K562 (cell line): ENCODE data around the gene GRAMD4. TPM values are rescaled to one million over a fixed set of nuclear protein-coding genes. Genes with fewer than 3 reads are reported as not detected.

Experiments
- ATAC-seq: fragments of 200-7000 bp; cut with Tn5 transposase; 3 replicates; pipeline ENCODE4 v1.9.1; 2020; ENCODE audit warnings: moderate library complexity
- BruUV-seq: library from RNA; stranded (reverse); fragments of 400-500 nt; replicated peaks from 2 replicates; lab custom pipeline; 2021; lab: Mats Ljungman, UMichigan
- CTCF ChIA-PET: fragments of 300-600 bp; formaldehyde crosslinking; extraction: SDS; loops from one replicate; lab custom pipeline; 2021; ENCODE audit warnings: low intra/inter-chr PET ratio; lab: Yijun Ruan, JAX
- POLR2A ChIA-PET: fragments of 300-600, 350-650 bp; sonication (Branson Sonifier 250); formaldehyde crosslinking; extraction: SDS; loops from one replicate; lab custom pipeline; 2021; ENCODE audit warnings: antibody characterized with exemption, inconsistent platforms; lab: Yijun Ruan, JAX
- DNase-seq, 4 experiments: peaks; one replicate each; pipeline versions ENCODE4 v3.0.0 to v3.0.0-alpha.2; 2011 to 2018; ENCODE audit warnings: low spot score in 3 of 4, mixed read lengths in 3 of 4; ENCODE audit errors: extremely low read depth in 1 of 4
- FAIRE-seq: peaks from 2 replicates; lab custom pipeline; 2011; peaks lifted over from hg19 to GRCh38; lab: Jason Lieb, UNC
- H2AFZ ChIP-seq: 2 replicates; pipeline ENCODE4 v1.6.0; 2011; ENCODE audit warnings: low read depth, low read length, control low read depth, inconsistent platforms
- H3K27ac ChIP-seq: fragments of 200-600 bp; 3 replicates; pipeline ENCODE4 v1.8.0; 2011; ENCODE audit warnings: low read depth, mild to moderate bottlenecking, control low read depth, inconsistent platforms, low read length, moderate library complexity, mixed read lengths; ENCODE audit errors: extremely low read depth
- H3K27me3 ChIP-seq, 2 experiments: fragments of 300-600 bp in 1 of 2; 2 replicates in 1 of 2; 3 replicates in 1 of 2; pipeline versions ENCODE4 v1.6.0 to v1.8.0; 2011; ENCODE audit warnings: inconsistent platforms in 2 of 2, low read length in 2 of 2, mild to moderate bottlenecking in 1 of 2, mixed read lengths in 1 of 2, moderate library complexity in 1 of 2; ENCODE audit not compliant: control insufficient read depth in 2 of 2, insufficient read depth in 2 of 2
- H3K36me3 ChIP-seq: fragments of 300-600 bp; 3 replicates; pipeline ENCODE4 v1.8.0; 2011; ENCODE audit warnings: mild to moderate bottlenecking, low read length, inconsistent platforms; ENCODE audit not compliant: control insufficient read depth, insufficient read depth
- H3K4me1 ChIP-seq, 2 experiments: fragments of 200-600 bp in 1 of 2; replicated peaks in 1 of 2; 2 replicates in 1 of 2; 3 replicates in 1 of 2; pipeline versions ENCODE4 v1.5.1 to v1.8.0; 2011; ENCODE audit warnings: inconsistent platforms in 2 of 2, low read length in 2 of 2, mild to moderate bottlenecking in 1 of 2, mixed read lengths in 1 of 2, moderate library complexity in 1 of 2; ENCODE audit not compliant: control insufficient read depth in 2 of 2, insufficient read depth in 2 of 2
- H3K4me2 ChIP-seq: 2 replicates; pipeline ENCODE4 v1.6.1; 2011; ENCODE audit warnings: low read length, control low read depth, inconsistent platforms, mixed read lengths; ENCODE audit not compliant: insufficient read depth
- H3K4me3 ChIP-seq: fragments of 200-600 bp; sonication (generic), shearing (Covaris generic); 2 replicates; pipeline ENCODE4 v1.5.1; 2016; ENCODE audit warnings: control low read depth, inconsistent platforms
- H3K79me2 ChIP-seq: fragments of 200-600 bp; 3 replicates; pipeline ENCODE4 v1.8.0; 2011; ENCODE audit warnings: low read length, inconsistent platforms; ENCODE audit not compliant: control insufficient read depth, insufficient read depth
- H3K9ac ChIP-seq, 2 experiments: 2 replicates each; pipeline versions ENCODE4 v1.6.0 to v1.6.1; 2011; ENCODE audit warnings: low read depth in 2 of 2, low read length in 2 of 2, control low read depth in 1 of 2, inconsistent platforms in 1 of 2, mild to moderate bottlenecking in 1 of 2, mixed read lengths in 1 of 2; ENCODE audit not compliant: insufficient read depth in 1 of 2
- H3K9me1 ChIP-seq: one replicate; pipeline ENCODE4 v1.6.0; 2011; ENCODE audit warnings: inconsistent platforms, mild to moderate bottlenecking, low read length, moderate library complexity; ENCODE audit not compliant: control insufficient read depth, insufficient read depth
- H3K9me3 ChIP-seq: replicated peaks from 2 replicates; pipeline ENCODE4 v1.5.1; 2011; ENCODE audit warnings: low read depth, low read length, inconsistent platforms; ENCODE audit not compliant: control insufficient read depth, insufficient read depth
- H4K20me1 ChIP-seq: replicated peaks from 2 replicates; pipeline ENCODE4 v1.6.1; 2011; ENCODE audit warnings: low read length, inconsistent platforms, mixed read lengths; ENCODE audit not compliant: control insufficient read depth, insufficient read depth
- HBP1 ChIP-seq: fragments of 450-650 bp; formaldehyde crosslinking; IDR thresholded peaks from 2 replicates; pipeline ENCODE4 v1.4.0; 2022; ENCODE audit warnings: missing genetic modification characterization
- PHB ChIP-seq: fragments of 250-450 bp; sonication (Bioruptor Pico); IDR thresholded peaks from 2 replicates; pipeline ENCODE4 v1.5.0; 2021
- RCOR1 ChIP-seq, 2 experiments: IDR thresholded peaks; 2 replicates each; pipeline ENCODE4 v1.6.1; 2012; ENCODE audit warnings: low read depth in 2 of 2, low read length in 2 of 2, borderline replicate concordance in 1 of 2, improper control_type of control experiment in 1 of 2
- ZBTB17 ChIP-seq: fragments of 450-650 bp; formaldehyde crosslinking; IDR thresholded peaks from 2 replicates; pipeline ENCODE4 v1.4.0; 2020; ENCODE audit warnings: mild to moderate bottlenecking
- ZKSCAN1 ChIP-seq: fragments of 150-350 bp; IDR thresholded peaks from 2 replicates; pipeline ENCODE4 v1.6.1; 2016; ENCODE audit warnings: low read depth, low read length
- ZNF551 ChIP-seq: fragments of 250-450 bp; sonication (Bioruptor Pico); IDR thresholded peaks from 2 replicates; pipeline ENCODE4 v1.5.0; 2021; ENCODE audit warnings: mild to moderate bottlenecking, moderate library complexity
- ZNF696 ChIP-seq: fragments of 250-450 bp; sonication (Bioruptor Pico); conservative IDR thresholded peaks from 2 replicates; pipeline ENCODE4 v1.4.0; 2020; ENCODE audit warnings: mild to moderate bottlenecking, moderate library complexity
- WGBS: fragments of 100-300 bp; shearing (Covaris generic); methylation state at CpG from one replicate; pipeline ENCODE4 v1.1.6; 2016; ENCODE audit warnings: low coverage, mixed read lengths; ENCODE audit not compliant: insufficient coverage; ENCODE audit errors: missing lambda C conversion rate; 5-methylcytosine and 5-hydroxymethylcytosine counted together
- in situ Hi-C: fragments of 300-500 bp; cut with MboI; formaldehyde crosslinking; loops from 4 replicates; pipeline ENCODE4 v1.15.0; 2018; ENCODE audit warnings: inconsistent platforms, mixed read lengths
- intact Hi-C: fragments of 100-400 bp; cut with micrococcal nuclease; formaldehyde crosslinking; loops from 2 replicates; pipeline ENCODE4 v1.14.2; 2022
- polyA plus RNA-seq, 8 experiments: library from polyadenylated mRNA; depleted of rRNA in 4 of 8; stranded (reverse) in 5 of 8; unstranded in 3 of 8; fragments of >200 nt; fragmentation: Nextera tagmentation in 2 of 8; fragmentation: Illumina TruSeq in 1 of 8; extraction: Ambion mirVana in 2 of 8; extraction: Trizol in 1 of 8; gene quantifications; 2 replicates each; pipeline versions ENCODE4 v1.2.1 to v1.2.3, GENCODE V29; 2011 to 2014; ENCODE audit warnings: inconsistent platforms in 1 of 8, missing spikeins in 1 of 8
- total RNA-seq, 7 experiments: library from RNA; depleted of rRNA in 6 of 7; stranded (reverse); fragments of >200 nt in 6 of 7; fragmentation: Illumina TruSeq in 2 of 7; extraction: Trizol in 2 of 7; gene quantifications; 2 replicates each; pipeline versions ENCODE4 v1.2.1 to v1.2.3, GENCODE V29; 2011 to 2021; ENCODE audit warnings: low replicate concordance in 1 of 7

Gene GRAMD4
- total and polyA plus RNA-seq, 9 of the 15 experiments (the other 6 are each of a cell fraction or from before 2014, with no cell fraction given) = 0.18 to 44.8 (median 18.6) TPM

- WGBS = 96% methylated on average over 4 of the region's 29 CpGs
- no peaks in the 10 kb centered on the region for H3K36me3 ChIP-seq
- no peak for ATAC-seq
- peaks cover 1% of the 10 kb centered on the region; the same call in 1 of the 2 replicates for H3K9me3 ChIP-seq
- H3K4me2 ChIP-seq = no peak overlapping the region
- intact Hi-C loops = no loop called here
- in situ Hi-C loops = no loop called here
- TF ChIP-seq ZKSCAN1 (no peak), ZNF551 (CRISPR knock-in tag) (no peak), ZNF696 (CRISPR knock-in tag) (no peak), RCOR1 (IDR thresholded peaks at IDR 0.05; ENCODE audit: borderline replicate concordance in 1 of 2, low read depth in 2 of 2, low read length in 2 of 2) (no peak), PHB (no peak), ZBTB17 (CRISPR knock-in tag) (no peak), HBP1 (CRISPR knock-in tag) (no peak)
- TF ChIP-seq, all 486 proteins: peak for 0
- H3K9me1 ChIP-seq = no peaks in the 10 kb centered on the region
- no peak overlapping the region for H3K27ac ChIP-seq
- ChIA-PET POLR2A (interaction anchor here (1.0 kb wide), 1 partner anchor 151 kb away, joined by 5 read pairs; no protein-coding TSS in a partner anchor), CTCF (no interaction called here)
- DNase-seq (no peak), FAIRE-seq (no peak)
- peaks cover 2 to 55% of the 10 kb centered on the region in 2 experiments; a peak in 3 of 5 replicates for H3K4me1 ChIP-seq
- BruUV-seq = no TSS peak
- H3K27me3 ChIP-seq = no peaks in the 10 kb centered on the region
- H3K9ac ChIP-seq = no peak overlapping the region
- no peak overlapping the region for H3K4me3 ChIP-seq
- no peaks in the 10 kb centered on the region for H4K20me1 ChIP-seq
- peaks cover 56% of the 10 kb centered on the region for H3K79me2 ChIP-seq
- no peak overlapping the region for H2AFZ ChIP-seq
Observed at GRCh38 chr22:46617986-46618647, 2.1 kb upstream of the GRAMD4 start.
